Retinal pigment epithelial cell (primary cell): ENCODE data around the gene STARD6.

Experiments used
- DNase-seq: peaks from one replicate; pipeline ENCODE4 v3.0.0-alpha.2; 2010; ENCODE audit warnings: low read depth
- H3K4me3 ChIP-seq: 2 replicates; pipeline ENCODE4 v1.5.1; 2011; ENCODE audit warnings: mild to moderate bottlenecking, low read length, control low read depth, moderate library complexity
- TF ChIP-seq, protein P1 (sequence below): conservative IDR thresholded peaks from 2 replicates; pipeline ENCODE4 v1.5.1; 2011; ENCODE audit warnings: low read depth, low read length, control low read depth, inconsistent platforms

STARD6 gene

DNA sequence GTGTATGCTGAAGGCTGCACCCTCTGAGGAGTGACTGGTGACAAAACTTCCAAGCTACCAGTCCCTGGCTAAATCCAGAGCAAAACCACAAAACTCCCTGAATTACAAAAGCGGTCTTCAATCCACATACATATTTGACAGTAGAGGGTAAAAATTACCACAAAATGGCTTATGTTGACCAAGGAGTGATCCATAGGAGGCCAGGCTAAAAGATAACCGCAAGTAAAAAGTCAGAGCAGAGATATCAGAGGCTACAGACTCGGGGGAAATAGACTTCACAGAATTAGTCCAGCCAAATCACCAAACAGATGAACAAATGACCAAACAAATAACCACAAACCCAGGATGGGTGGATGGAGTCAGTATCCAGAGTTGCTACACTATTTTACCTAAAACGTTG lies 19.4 kb downstream of the STARD6 start:
- no peak overlapping the region for H3K4me3 ChIP-seq
- TF ChIP-seq, protein P1, sequence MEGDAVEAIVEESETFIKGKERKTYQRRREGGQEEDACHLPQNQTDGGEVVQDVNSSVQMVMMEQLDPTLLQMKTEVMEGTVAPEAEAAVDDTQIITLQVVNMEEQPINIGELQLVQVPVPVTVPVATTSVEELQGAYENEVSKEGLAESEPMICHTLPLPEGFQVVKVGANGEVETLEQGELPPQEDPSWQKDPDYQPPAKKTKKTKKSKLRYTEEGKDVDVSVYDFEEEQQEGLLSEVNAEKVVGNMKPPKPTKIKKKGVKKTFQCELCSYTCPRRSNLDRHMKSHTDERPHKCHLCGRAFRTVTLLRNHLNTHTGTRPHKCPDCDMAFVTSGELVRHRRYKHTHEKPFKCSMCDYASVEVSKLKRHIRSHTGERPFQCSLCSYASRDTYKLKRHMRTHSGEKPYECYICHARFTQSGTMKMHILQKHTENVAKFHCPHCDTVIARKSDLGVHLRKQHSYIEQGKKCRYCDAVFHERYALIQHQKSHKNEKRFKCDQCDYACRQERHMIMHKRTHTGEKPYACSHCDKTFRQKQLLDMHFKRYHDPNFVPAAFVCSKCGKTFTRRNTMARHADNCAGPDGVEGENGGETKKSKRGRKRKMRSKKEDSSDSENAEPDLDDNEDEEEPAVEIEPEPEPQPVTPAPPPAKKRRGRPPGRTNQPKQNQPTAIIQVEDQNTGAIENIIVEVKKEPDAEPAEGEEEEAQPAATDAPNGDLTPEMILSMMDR = no peak
- DNase-seq = no peak

DNA sequence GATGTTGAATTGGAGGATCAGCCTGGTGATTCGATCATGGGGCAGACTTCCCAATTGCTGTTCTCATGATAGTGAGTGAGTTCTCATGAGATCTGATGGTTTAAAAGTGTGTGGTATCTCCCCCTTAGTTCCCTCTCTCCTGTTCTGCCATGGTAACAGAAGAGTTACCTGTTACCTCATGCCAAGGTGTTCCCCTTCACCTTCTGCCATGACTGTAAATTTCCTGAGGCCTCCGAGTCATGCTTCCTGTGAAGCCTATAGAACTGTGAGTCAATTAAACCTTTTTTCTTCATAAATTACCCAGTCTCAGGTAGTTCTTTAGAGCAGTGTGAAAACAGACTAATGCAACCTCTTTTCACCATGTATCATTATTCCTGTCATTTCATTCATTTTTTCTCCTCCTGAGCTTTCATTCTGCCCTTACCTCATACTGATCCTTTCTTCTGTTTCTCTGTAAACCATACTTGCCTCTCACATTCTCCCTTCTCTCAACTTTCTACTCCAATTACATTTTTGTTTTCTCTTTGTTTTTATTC lies 22.0 kb downstream of the STARD6 start:
- no peak for DNase-seq
- TF ChIP-seq, protein P1 = no peak
- H3K4me3 ChIP-seq = no peak overlapping the region

DNA sequence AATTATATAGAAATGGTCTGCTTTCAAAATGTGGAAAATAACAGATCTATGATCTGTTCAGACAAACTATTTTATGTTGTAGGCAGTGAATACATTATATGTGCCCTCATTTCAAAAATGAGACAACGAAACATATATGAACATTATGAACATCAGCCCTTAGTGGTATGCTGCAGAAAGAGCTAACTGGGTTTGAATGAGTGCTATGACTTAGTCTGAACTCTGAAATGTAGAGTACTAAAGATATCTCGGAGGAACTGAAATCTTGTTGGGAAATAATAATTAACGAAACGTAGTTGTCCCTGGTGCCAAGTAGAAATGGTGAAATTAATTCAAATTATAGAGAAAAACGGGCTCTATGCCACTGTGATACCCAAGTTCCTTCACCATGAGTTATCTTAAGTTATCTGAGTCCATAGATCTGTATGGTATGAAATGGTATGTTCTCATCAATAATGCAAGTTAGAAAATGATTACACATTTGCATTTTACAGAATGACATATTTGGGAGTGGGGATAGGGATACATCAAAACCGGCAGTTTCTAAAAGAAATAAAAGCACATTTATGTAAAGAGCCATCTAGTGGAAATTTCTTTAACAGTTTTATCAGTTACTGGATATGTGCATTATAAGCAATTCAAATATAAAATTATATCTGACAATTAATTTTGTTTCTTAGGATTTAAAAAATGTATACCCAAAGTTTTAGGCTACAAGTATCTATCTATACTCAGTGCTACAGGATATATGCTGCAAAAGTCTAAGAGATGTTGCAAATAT lies 26.7 kb downstream of the STARD6 start:
- TF ChIP-seq, protein P1 = no peak
- no peak overlapping the region for H3K4me3 ChIP-seq
- DNase-seq = no peak

DNA sequence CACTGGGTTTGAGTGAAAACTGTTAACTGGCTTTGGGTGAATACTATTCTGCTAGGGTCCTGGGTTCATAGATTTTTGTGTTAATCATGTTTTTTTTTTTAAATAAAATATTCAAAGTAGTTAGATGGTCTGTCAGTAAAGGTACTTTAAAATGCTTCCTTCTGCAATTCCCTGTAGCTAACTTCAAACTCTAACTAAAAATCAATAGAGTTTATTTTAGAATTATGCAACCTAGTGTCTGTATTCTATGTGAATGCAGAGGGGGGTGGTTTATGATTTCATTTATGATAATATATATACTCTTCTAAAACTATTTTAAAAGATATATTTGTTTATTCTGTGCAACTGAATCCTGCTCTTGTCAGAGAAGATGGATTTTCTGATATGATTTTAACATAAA lies 27.9 kb downstream of the STARD6 start:
- TF ChIP-seq, protein P1 = no peak
- H3K4me3 ChIP-seq = no peak overlapping the region
- no peak for DNase-seq

DNA sequence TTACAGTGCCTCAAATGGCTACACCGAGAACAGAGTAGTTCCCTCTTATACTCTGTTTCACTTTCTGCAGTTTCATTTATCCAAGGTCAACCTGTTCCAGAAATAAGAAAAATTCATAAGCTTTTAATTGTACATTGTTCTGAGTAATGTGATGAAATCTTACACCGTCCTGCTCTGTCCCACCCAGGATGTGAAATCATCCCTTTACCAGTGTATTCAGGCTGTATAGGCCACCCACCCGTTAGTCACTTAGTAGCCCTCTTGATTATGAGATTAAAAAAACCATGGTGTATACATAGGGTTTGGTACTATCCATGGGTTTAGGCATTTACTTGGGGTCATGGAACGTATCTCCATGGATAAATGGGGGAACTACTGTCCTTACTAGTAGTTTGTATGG lies 29.8 kb downstream of the STARD6 start:
- TF ChIP-seq, protein P1 = no peak
- no peak overlapping the region for H3K4me3 ChIP-seq
- no peak for DNase-seq

DNA sequence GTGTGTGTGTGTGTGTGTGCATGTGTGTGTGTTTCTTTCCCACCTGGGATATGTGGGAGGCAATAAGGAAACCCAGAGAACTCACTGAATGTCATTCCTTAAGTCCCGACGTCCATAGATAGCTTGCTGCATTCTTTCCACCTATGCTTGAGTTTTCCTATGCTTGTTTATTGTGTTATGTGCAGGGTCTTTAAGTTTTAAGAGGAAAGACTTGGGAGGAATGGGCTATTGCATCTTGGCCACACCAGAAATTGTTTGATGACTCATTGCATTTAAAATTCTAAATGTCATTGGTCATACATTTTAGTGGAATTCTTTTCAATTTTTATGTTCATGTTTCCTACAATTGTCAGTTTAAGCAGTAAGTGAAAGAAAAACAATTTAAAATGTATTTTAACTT lies 33.7 kb downstream of the STARD6 start:
- no peak for DNase-seq
- TF ChIP-seq, protein P1 = no peak
- H3K4me3 ChIP-seq = no peak overlapping the region

DNA sequence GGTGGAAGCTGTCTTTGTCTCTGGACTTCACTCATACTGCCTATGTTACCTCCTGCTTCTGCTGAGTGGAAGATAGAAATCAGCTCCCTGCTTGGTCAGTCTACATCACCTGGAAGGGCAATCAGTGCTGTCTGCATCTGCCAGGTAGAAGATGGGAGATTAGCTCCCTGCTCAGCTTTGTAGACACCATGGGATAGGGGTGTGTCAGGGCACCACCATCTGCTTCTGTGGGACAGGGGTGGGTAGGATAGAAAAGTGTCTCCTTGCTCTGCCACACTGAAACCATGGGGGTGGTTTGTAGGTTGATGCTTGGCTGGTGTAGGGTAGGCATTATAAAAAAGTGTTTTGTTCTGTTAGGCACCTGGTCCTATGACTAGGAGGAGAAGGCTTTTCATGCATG lies 34.1 kb downstream of the STARD6 start:
- TF ChIP-seq, protein P1 = no peak
- H3K4me3 ChIP-seq = no peak overlapping the region
- no peak for DNase-seq
